ENCODE data around the gene KDELR1. TPM values are rescaled to one million over a fixed set of nuclear protein-coding genes. Genes with fewer than 3 reads are reported as not detected.
"Not testable (repeated sequence)": the region's sequence is repeated elsewhere in the genome, so short reads cannot be mapped to it uniquely, and the experiment has no call there.

Gene KDELR1
- total RNA-seq, 1 experiment from 2014 or later: 155 TPM

- in situ Hi-C loops (cut with HindIII; ENCODE audit: low pct_unique_long_range_greater_than_20kb, low sequenced_read_pairs): no loop called here
- DNase-seq (ENCODE audit: low read depth): no peak
Observed at GRCh38 chr19:48398375-48399235, 7.3 kb upstream of the KDELR1 start.

GRCh38 chr19:48398102-48398374 lies 6.7 kb upstream of the KDELR1 start:
- in situ Hi-C loops (cut with HindIII; ENCODE audit: low pct_unique_long_range_greater_than_20kb, low sequenced_read_pairs): no loop called here
- no peak for DNase-seq (ENCODE audit: low read depth)

- no peak for DNase-seq (ENCODE audit: low read depth)
- in situ Hi-C loops (cut with HindIII; ENCODE audit: low pct_unique_long_range_greater_than_20kb, low sequenced_read_pairs): no loop called here
Observed at GRCh38 chr19:48397263-48398101, 6.1 kb upstream of the KDELR1 start.

DNA sequence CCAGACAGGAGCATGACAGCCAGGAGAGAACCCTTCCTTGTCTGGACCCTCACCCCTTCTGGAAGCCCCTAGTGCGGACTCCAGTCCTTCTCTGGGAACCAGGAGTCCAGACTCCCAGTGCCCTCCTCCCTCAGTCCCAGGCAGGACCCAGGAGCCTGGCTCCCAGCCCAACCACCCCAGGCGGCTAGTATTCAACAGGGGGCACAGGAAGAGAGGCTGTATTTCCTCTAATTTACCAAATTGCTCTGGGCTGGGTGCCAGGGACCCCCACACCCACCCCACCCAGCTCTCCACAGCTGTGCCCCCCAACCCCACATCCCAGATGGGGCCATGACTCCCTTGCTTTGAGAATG lies 5.4 kb upstream of the KDELR1 start:
- in situ Hi-C loops (cut with HindIII; ENCODE audit: low pct_unique_long_range_greater_than_20kb, low sequenced_read_pairs): no loop called here
- no peak for DNase-seq (ENCODE audit: low read depth)

DNA sequence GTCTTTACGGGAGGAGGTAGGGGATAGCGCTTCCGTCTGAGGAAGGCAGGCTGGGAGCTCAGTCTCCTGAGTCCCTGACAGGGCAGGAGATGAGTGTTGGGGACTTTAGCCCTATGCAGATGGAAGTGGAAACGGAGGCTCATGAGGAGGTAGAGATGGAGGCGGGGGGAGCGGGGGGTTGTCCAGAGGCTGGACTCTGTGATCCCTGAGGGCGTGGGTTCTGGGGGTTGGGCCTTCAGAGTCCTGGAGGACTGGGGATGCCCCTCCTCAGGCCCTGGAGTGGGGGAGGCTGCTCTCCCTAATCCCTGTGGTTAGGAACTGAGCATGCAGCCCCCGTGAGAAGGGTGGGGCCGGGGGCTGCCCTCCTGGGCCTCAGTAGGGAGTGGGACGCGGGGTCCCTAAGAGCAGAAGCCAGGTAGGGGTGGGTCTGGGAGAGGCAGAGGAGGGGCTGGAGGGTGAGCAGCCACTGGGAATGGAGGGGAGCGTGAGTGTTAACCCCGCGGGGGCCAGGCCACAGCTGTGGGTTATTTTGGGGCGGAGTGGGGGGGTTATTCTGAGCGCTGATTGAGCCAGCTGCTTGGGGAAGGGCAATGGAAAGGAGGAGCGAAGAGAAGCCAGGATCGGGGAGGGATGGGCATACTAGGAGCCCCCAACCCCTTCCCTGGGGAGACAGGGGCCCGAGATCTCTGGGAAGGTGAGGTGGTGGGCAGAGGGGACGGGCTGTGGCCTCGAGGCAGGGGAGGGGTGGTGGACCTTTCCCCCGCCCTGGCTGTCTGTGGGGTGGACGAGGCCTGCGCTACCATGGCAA lies 4.9 kb upstream of the KDELR1 start:
- no peak for DNase-seq (ENCODE audit: low read depth)
- in situ Hi-C loops (cut with HindIII; ENCODE audit: low pct_unique_long_range_greater_than_20kb, low sequenced_read_pairs): no loop called here

DNA sequence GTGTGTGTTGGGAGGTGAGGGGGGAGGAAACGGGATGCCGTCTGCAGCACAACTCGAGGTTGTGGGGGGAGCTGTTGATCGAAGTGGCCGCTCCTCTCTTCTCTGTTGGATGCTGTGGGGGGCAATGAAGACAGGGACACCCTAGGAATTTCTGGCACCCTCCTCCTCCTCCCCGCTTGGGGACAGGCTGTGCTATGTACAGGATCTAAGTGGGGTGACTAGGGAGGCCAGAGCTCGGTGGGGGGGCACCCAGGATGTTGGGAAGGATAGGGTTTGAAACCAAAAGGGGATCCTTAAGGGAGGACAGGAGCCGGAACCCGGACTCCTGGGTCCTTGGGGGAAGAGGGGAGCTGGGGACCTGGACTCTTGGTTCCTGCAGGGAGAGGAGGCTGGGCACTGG lies 4.1 kb upstream of the KDELR1 start:
- in situ Hi-C loops (cut with HindIII; ENCODE audit: low pct_unique_long_range_greater_than_20kb, low sequenced_read_pairs): no loop called here
- DNase-seq (ENCODE audit: low read depth): no peak

- in situ Hi-C loops (cut with HindIII; ENCODE audit: low pct_unique_long_range_greater_than_20kb, low sequenced_read_pairs): no loop called here
Observed at GRCh38 chr19:48395170-48395455, 3.8 kb upstream of the KDELR1 start.

GRCh38 chr19:48394331-48395169 lies 3.2 kb upstream of the KDELR1 start:
- DNase-seq (ENCODE audit: low read depth): no peak
- in situ Hi-C loops (cut with HindIII; ENCODE audit: low pct_unique_long_range_greater_than_20kb, low sequenced_read_pairs): no loop called here

More at GRCh38 chr19:48395170-48395455, 3.8 kb upstream of the KDELR1 start:
- no peak for DNase-seq (ENCODE audit: low read depth)

GRCh38 chr19:48393559-48394330 lies 2.4 kb upstream of the KDELR1 start, which contains the start of gene GRIN2D:
Gene GRIN2D, plus strand, starts transcription at chr19:48393668. Its CDS starts 4,725 bp downstream, at chr19:48398393.
- DNase-seq (ENCODE audit: low read depth): no peak
- in situ Hi-C loops (cut with HindIII; ENCODE audit: low pct_unique_long_range_greater_than_20kb, low sequenced_read_pairs): no loop called here

DNA sequence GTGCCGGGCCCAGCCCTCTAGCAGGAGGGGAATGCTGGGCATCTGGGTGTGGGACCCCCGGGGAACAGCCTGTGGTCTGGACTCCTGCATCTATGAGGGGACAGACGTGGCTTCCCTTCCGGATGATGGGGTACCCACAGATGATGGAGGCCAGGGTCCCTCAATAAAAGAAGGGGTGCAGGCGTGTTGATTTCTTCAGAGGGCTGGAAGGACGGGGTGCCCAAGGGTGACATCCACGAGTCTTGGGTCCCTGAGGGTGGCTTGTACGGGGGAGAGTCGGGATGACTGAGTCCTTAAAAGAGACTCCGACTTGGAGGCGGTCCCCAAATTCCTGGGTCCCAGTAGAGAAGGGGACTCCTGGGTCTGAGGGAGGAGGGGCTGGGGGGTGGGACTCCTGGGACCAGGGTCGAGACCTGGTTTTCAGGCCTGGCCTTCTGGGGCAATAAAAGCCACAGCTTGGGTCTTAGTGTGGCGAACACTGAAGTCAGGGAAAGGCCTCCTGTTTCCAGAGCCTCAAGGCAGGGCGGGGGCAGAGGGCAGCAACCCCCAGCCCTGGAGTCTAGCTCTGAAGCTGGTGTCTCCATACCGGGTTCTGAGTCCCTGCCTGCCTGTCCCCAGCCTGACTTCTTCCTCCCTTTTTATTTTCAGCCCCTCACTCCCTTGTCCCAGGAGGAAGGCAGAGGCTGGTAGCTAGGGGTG lies 1.7 kb upstream of the KDELR1 start:
- in situ Hi-C loops (cut with HindIII; ENCODE audit: low pct_unique_long_range_greater_than_20kb, low sequenced_read_pairs): no loop called here
- no peak for DNase-seq (ENCODE audit: low read depth)

- in situ Hi-C loops (cut with HindIII; ENCODE audit: low pct_unique_long_range_greater_than_20kb, low sequenced_read_pairs); DNase-seq (ENCODE audit: low read depth): not testable (repeated sequence)
Observed at GRCh38 chr19:48392006-48392344, 624 bp upstream of the KDELR1 start.

DNA sequence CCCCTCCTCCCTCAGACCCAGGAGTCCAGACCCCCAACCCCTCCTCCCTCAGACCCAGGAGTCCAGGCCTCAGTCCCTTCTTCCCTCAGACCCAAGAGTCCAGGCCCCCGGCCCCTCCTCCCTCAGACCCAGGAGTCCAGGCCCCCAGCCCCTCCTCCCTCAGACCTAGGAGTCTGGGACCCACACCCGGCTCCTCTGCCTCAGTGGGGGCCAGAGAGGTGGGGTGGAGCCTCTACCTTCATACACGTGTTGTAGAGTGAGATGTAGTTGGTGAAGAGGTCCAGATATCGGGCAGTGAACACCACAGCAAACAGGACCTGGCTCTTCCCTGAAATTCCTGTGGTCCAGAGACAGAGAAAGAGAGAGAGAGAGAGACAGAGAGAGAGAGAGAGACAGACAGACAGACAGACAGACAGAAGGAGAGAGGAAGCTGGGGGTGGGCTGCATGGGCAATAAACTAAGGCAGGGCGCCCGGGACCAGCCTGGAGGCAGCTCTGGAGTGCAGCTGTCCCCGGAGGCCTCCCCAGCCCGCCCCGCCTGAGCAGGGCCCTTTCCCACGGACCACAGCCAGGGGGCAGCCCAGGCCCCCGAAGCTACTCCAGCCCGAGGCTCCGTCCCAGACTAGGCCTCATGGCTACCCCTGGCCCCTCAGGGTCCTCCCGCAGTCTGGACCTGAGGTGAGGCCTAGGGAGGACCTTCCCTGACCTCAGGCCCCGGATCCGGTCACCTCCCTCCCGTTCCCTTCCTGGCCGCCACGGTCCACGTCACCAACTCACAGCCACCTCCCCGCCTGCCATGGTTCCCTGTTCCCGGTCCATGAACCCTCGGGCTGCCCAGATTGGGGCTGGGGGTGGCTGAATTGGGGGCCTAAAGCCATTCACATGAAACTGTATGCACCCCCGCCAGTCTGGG lies 907 bp downstream of the KDELR1 start:
- in situ Hi-C loops (cut with HindIII; ENCODE audit: low pct_unique_long_range_greater_than_20kb, low sequenced_read_pairs): no loop called here

GRCh38 chr19:48386981-48387380 lies 4.4 kb downstream of the KDELR1 start:
- in situ Hi-C loops (cut with HindIII; ENCODE audit: low pct_unique_long_range_greater_than_20kb, low sequenced_read_pairs): no loop called here
- no peak for DNase-seq (ENCODE audit: low read depth)

More for the DNA sequence above, 907 bp downstream of the KDELR1 start:
- peak; percentile 63 for DNase-seq (ENCODE audit: low read depth)

DNA sequence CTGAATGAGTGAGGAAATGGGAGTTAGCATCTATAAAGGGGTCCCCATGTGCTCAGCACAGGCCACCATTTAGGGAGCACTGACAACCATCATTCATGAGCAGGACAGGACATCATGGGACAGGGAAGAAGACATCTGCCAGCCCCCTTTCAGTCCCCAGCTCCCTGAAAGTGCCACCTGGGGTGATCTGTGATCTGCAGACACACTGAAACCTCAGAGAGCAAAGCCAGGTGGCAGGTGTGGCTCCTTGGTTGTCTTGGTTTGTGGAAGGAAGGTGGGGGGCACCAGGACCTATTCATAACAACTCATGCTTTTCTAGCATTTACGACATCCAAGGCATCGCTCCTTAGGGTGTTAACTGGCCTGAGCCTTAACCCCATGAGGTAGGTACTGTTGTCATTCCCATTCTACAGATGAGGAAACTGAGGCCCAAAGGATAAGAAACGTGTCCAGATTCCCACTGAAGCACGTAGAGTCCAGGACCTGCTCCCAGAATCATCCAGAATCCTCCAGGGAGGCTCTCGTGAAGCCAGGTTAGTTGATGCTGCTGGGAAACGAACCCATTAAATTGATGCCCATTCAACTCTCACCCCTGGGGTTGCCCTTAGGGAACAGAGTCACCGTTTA lies 5.8 kb downstream of the KDELR1 start:
- in situ Hi-C loops (cut with HindIII; ENCODE audit: low pct_unique_long_range_greater_than_20kb, low sequenced_read_pairs): no loop called here
- DNase-seq (ENCODE audit: low read depth): no peak

GRCh38 chr19:48382286-48382685 lies 9.1 kb downstream of the KDELR1 start:
- DNase-seq (ENCODE audit: low read depth): no peak
- in situ Hi-C loops (cut with HindIII; ENCODE audit: low pct_unique_long_range_greater_than_20kb, low sequenced_read_pairs): no loop called here

All from Caki2 (cell line).